Bronchial epithelial cell (primary cell): ENCODE measurements around the gene ANKIB1. TPM values are rescaled to one million over a fixed set of nuclear protein-coding genes. Genes with fewer than 3 reads are reported as not detected.

Experiments used
- DNase-seq: peaks from one replicate; pipeline ENCODE4 v3.0.0-alpha.2; 2010; ENCODE audit warnings: low read depth
- FAIRE-seq: peaks from 2 replicates; lab custom pipeline; 2011; peaks lifted over from hg19 to GRCh38; lab: Jason Lieb, UNC
- H3K27me3 ChIP-seq: 2 replicates; pipeline ENCODE4 v1.5.1; 2011; ENCODE audit warnings: low read length; ENCODE audit not compliant: control insufficient read depth, insufficient read depth
- H3K36me3 ChIP-seq: 2 replicates; pipeline ENCODE4 v1.5.1; 2011; ENCODE audit warnings: low read length; ENCODE audit not compliant: control insufficient read depth, insufficient read depth
- H3K4me3 ChIP-seq: 2 replicates; pipeline ENCODE4 v1.5.1; 2011; ENCODE audit warnings: mild to moderate bottlenecking, low read depth, low read length, control low read depth
- CTCF ChIP-seq: IDR thresholded peaks from 2 replicates; pipeline ENCODE4 v1.5.1; 2011; ENCODE audit warnings: mild to moderate bottlenecking, moderate library complexity, low read length, control low read depth, inconsistent platforms; ENCODE audit not compliant: insufficient read depth, severe bottlenecking
- total RNA-seq: library from RNA; depleted of rRNA; stranded (reverse); fragments of >200 nt; gene quantifications from 2 replicates; pipeline ENCODE4 v1.2.1, GENCODE V29; 2014

ANKIB1 gene
- total RNA-seq, 1 donor from 2014 or later: 42.1 TPM

GRCh38 chr7:92319243-92319642, 73.5 kb downstream of the ANKIB1 start:
- FAIRE-seq (no peak), DNase-seq (no peak)
- Histone ChIP-seq H3K36me3 (no peaks in the 10 kb centered on the region), H3K4me3 (no peak overlapping the region), H3K27me3 (no peaks in the 10 kb centered on the region)
- no peak for TF ChIP-seq CTCF

GRCh38 chr7:92325173-92325572, 79.4 kb downstream of the ANKIB1 start:
- Histone ChIP-seq H3K27me3 (no peaks in the 10 kb centered on the region), H3K36me3 (no peaks in the 10 kb centered on the region), H3K4me3 (no peak overlapping the region)
- FAIRE-seq: no peak
- TF ChIP-seq CTCF: no peak
- DNase-seq: no peak

- Histone ChIP-seq H3K4me3 (no peak overlapping the region), H3K36me3 (no peaks in the 10 kb centered on the region), H3K27me3 (no peaks in the 10 kb centered on the region)
- TF ChIP-seq CTCF: no peak
- DNase-seq: no peak
- FAIRE-seq: no peak
Observed at GRCh38 chr7:92325858-92326257, 80.1 kb downstream of the ANKIB1 start.

- Histone ChIP-seq H3K27me3 (no peaks in the 10 kb centered on the region), H3K36me3 (no peaks in the 10 kb centered on the region), H3K4me3 (no peak overlapping the region)
- no peak for DNase-seq
- TF ChIP-seq CTCF: no peak
- no peak for FAIRE-seq
Observed at GRCh38 chr7:92330835-92331438, 85.2 kb downstream of the ANKIB1 start.

GRCh38 chr7:92331508-92331907, 85.7 kb downstream of the ANKIB1 start:
- H3K27me3 ChIP-seq: no peaks in the 10 kb centered on the region
- no peaks in the 10 kb centered on the region for H3K36me3 ChIP-seq
- no peak overlapping the region for H3K4me3 ChIP-seq
- no peak for DNase-seq
- no peak for TF ChIP-seq CTCF
- no peak for FAIRE-seq

- no peaks in the 10 kb centered on the region for H3K27me3 ChIP-seq
- TF ChIP-seq CTCF: no peak
- FAIRE-seq (no peak), DNase-seq (no peak)
- no peak overlapping the region for H3K4me3 ChIP-seq
- no peaks in the 10 kb centered on the region for H3K36me3 ChIP-seq
Observed at GRCh38 chr7:92332782-92333181, 87.0 kb downstream of the ANKIB1 start.
